ENCODE data around the gene RNASE7.
A peak's percentile ranks its signal among the peaks of the same experiment; 100 is the strongest.

Gene RNASE7

DNA sequence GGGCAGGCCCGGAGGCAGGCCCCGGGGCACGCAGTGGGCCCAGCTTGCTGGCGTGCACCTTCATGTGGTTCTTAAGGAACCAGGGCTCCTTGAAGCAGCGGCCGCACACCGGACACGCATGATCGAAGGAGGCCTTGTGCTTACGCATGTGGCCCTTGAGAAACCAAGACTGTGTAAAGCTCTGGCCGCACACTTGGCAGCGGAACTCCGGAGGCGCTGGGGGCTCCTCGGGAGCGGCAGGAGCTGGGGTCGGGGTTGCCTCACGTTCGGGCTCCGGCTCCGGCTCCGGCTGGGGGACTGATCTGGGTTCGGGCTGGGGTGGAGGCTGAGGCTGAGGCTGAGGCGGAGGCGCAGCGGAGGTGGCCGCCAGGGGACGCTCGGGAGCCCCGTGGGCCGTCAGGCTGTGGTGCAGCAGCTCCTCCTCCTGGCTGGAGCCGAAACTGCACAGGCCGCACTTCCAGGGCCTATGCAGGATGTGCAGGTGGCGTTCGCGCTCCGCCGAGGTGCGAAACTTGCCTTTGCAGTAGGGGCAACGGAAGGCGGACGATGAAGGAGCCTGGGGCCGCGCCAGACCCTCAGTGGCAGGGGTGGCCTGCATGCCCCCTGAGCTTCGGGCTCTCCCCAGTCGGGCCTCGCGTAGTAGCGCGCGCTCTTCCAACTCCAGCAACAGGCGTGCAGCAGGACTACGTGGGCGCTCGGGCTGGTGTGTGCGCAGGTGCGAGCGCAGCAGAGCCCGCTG is 50.3 kb downstream of the RNASE7 start:
- DNase-seq (ENCODE audit: low spot score), result no peak
- TF ChIP-seq, protein P1, sequence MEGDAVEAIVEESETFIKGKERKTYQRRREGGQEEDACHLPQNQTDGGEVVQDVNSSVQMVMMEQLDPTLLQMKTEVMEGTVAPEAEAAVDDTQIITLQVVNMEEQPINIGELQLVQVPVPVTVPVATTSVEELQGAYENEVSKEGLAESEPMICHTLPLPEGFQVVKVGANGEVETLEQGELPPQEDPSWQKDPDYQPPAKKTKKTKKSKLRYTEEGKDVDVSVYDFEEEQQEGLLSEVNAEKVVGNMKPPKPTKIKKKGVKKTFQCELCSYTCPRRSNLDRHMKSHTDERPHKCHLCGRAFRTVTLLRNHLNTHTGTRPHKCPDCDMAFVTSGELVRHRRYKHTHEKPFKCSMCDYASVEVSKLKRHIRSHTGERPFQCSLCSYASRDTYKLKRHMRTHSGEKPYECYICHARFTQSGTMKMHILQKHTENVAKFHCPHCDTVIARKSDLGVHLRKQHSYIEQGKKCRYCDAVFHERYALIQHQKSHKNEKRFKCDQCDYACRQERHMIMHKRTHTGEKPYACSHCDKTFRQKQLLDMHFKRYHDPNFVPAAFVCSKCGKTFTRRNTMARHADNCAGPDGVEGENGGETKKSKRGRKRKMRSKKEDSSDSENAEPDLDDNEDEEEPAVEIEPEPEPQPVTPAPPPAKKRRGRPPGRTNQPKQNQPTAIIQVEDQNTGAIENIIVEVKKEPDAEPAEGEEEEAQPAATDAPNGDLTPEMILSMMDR (IDR thresholded peaks at IDR 0.05), result peak; percentile 100
- Histone ChIP-seq H3K4me3 (no peak overlapping the region), H3K27ac (peak overlapping the region in 1 of 2 donors; percentile 18)

DNA sequence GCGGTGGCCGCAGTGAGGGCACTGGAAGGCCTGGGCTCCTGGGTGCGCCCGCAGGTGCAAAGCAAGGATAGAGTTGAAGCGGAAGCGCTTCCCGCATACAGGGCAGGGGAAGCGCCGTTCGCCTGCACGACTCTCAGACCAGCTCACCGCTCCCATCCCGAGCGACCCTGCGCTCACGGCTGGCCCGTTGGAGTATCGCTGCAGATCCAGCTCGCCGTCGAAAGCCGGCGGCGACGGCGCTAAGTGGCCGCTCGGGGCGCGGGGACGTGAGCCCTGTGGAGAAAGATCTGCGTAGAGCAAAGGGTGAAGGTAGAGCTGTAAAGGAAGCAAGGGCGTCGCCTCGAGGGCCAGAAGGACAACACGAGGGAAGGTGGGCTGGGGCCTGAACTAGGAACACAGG is 50.9 kb downstream of the RNASE7 start:
- Histone ChIP-seq H3K27ac (no peak overlapping the region), H3K4me3 (no peak overlapping the region)
- TF ChIP-seq, protein P1 (IDR thresholded peaks at IDR 0.05), result no peak
- no peak for DNase-seq (ENCODE audit: low spot score)

Measured in coronary artery (tissue), 2 donors.